GM23248 (cell line): ENCODE measurements around the gene NCEH1. TPM values are rescaled to one million over a fixed set of nuclear protein-coding genes. Genes with fewer than 3 reads are reported as not detected.
"Not testable (repeated sequence)": the region's sequence is repeated elsewhere in the genome, so short reads cannot be mapped to it uniquely, and the experiment has no call there.

ENCODE experiments used
- DNase-seq: peaks from one replicate; pipeline ENCODE4 v3.0.0-alpha.2; 2015
- H2AFZ ChIP-seq: fragments of 200-600 bp; sonication (generic); 2 replicates; pipeline ENCODE4 v1.6.1; 2016; ENCODE audit warnings: antibody characterized with exemption
- H3F3A ChIP-seq: fragments of 200-600 bp; sonication (generic); 2 replicates; pipeline ENCODE4 v1.6.1; 2016; ENCODE audit warnings: mild to moderate bottlenecking, antibody characterized with exemption, mixed run types; ENCODE audit not compliant: insufficient read depth
- H3K27ac ChIP-seq: fragments of 200-600 bp; sonication (generic); 2 replicates; pipeline ENCODE4 v1.5.1; 2016; ENCODE audit warnings: mild to moderate bottlenecking
- H3K27me3 ChIP-seq: fragments of 200-600 bp; sonication (generic); replicated peaks from 2 replicates; pipeline ENCODE4 v1.6.1; 2016; ENCODE audit warnings: mild to moderate bottlenecking; ENCODE audit not compliant: insufficient read depth
- H3K36me3 ChIP-seq: fragments of 200-600 bp; sonication (generic); 2 replicates; pipeline ENCODE4 v1.6.1; 2016; ENCODE audit warnings: low read depth, mild to moderate bottlenecking
- H3K4me1 ChIP-seq: fragments of 200-600 bp; sonication (generic); 2 replicates; pipeline ENCODE4 v1.6.1; 2016; ENCODE audit warnings: mild to moderate bottlenecking; ENCODE audit not compliant: insufficient read depth
- H3K4me2 ChIP-seq: fragments of 200-600 bp; sonication (generic); one replicate; pipeline ENCODE4 v1.6.1; 2016; ENCODE audit warnings: mild to moderate bottlenecking; ENCODE audit not compliant: unreplicated experiment
- H3K4me3 ChIP-seq: fragments of 200-600 bp; sonication (generic); 2 replicates; pipeline ENCODE4 v1.5.1; 2016; ENCODE audit warnings: mild to moderate bottlenecking
- H3K79me2 ChIP-seq: fragments of 200-600 bp; sonication (generic); 2 replicates; pipeline ENCODE4 v1.6.1; 2016; ENCODE audit warnings: mild to moderate bottlenecking; ENCODE audit not compliant: insufficient read depth
- H3K9ac ChIP-seq: fragments of 200-600 bp; sonication (generic); 2 replicates; pipeline ENCODE4 v1.6.1; 2016; ENCODE audit warnings: mild to moderate bottlenecking
- H3K9me2 ChIP-seq: fragments of 200-600 bp; sonication (generic); 2 replicates; pipeline ENCODE4 v1.6.1; 2016; ENCODE audit warnings: mixed run types, mild to moderate bottlenecking, moderate library complexity; ENCODE audit not compliant: insufficient read depth
- H3K9me3 ChIP-seq: fragments of 200-600 bp; sonication (generic); one replicate; pipeline ENCODE4 v1.6.1; 2017; ENCODE audit warnings: low read depth
- H4K20me1 ChIP-seq: fragments of 200-600 bp; sonication (generic); 2 replicates; pipeline ENCODE4 v1.6.0; 2016; ENCODE audit not compliant: insufficient read depth
- EZH2 ChIP-seq: fragments of 200-600 bp; sonication (generic); IDR thresholded peaks from 2 replicates; pipeline ENCODE4 v1.6.1; 2018; ENCODE audit warnings: antibody characterized with exemption, mild to moderate bottlenecking; ENCODE audit not compliant: insufficient read depth, poor library complexity, severe bottlenecking
- EZH2phosphoT487 ChIP-seq: fragments of 200-600 bp; sonication (generic); IDR thresholded peaks from 2 replicates; pipeline ENCODE4 v1.6.1; 2018; ENCODE audit warnings: antibody characterized with exemption, moderate library complexity, mild to moderate bottlenecking, low read depth; ENCODE audit not compliant: insufficient read depth
- WGBS, 2 experiments: methylation state at CpG; one replicate each; pipeline ENCODE4 v1.1.6; 2015 to 2017; ENCODE audit warnings: low lambda C conversion rate in 2 of 2, low coverage in 1 of 2; ENCODE audit errors: missing lambda C conversion rate in 2 of 2; 5-methylcytosine and 5-hydroxymethylcytosine counted together
- in situ Hi-C: fragments of 300-500 bp; cut with MboI; formaldehyde crosslinking; loops from 2 replicates; pipeline ENCODE4 v1.15.0; 2020
- polyA plus RNA-seq: library from polyadenylated mRNA; unstranded; fragments of >200 nt; fragmentation: Nextera tagmentation; extraction: Ambion mirVana; gene quantifications from 2 replicates; pipeline ENCODE4 v1.2.1, GENCODE V29; 2016
- total RNA-seq: library from RNA; depleted of rRNA; stranded (reverse); fragments of >200 nt; shearing (Covaris generic); gene quantifications from 2 replicates; pipeline ENCODE4 v1.2.3, GENCODE V29; 2014

NCEH1 gene
- total and polyA plus RNA-seq, 2 experiments from 2014 or later = 16.5 to 19.5 TPM

- Histone ChIP-seq H3K79me2 (peaks cover 83% of the 10 kb centered on the region), H3K4me3 (no peak overlapping the region), H3K9ac (no peak overlapping the region), H4K20me1 (no peaks in the 10 kb centered on the region), H3K9me3 (no peaks in the 10 kb centered on the region), H3K9me2 (no peaks in the 10 kb centered on the region), H3F3A (peaks cover 8% of the 10 kb centered on the region; the same call in 1 of the 2 replicates), H3K27ac (peak overlapping the region; percentile 25; the same call in 1 of the 2 replicates), H3K4me1 (peaks cover 40% of the 10 kb centered on the region), H3K36me3 (no peaks in the 10 kb centered on the region), H3K4me2 (peak overlapping the region; percentile 17), H3K27me3 (no peaks in the 10 kb centered on the region), H2AFZ (no peak overlapping the region)
- in situ Hi-C loops = no loop called here
- peak; percentile 78 for DNase-seq
- TF ChIP-seq EZH2 = no peak
- TF ChIP-seq EZH2phosphoT487 = no peak
- WGBS, 2 experiments = 43% methylated on average over 2 of the region's 2 CpGs
Observed at GRCh38 chr3:172673210-172673679, 37.6 kb downstream of the NCEH1 start.

GRCh38 chr3:172669021-172669420 lies 41.8 kb downstream of the NCEH1 start:
- H3K9me2 ChIP-seq = no peaks in the 10 kb centered on the region
- no peak overlapping the region for H2AFZ ChIP-seq
- no peak overlapping the region for H3K4me2 ChIP-seq
- H3K9me3 ChIP-seq = no peaks in the 10 kb centered on the region
- no peak overlapping the region for H3K27ac ChIP-seq
- H3K36me3 ChIP-seq = no peaks in the 10 kb centered on the region
- no peak for DNase-seq
- 82 to 85% methylated on average over 4 of the region's 4 CpGs for WGBS, 2 experiments
- no peaks in the 10 kb centered on the region for H4K20me1 ChIP-seq
- no peak overlapping the region for H3K4me3 ChIP-seq
- H3K4me1 ChIP-seq = peaks cover 17% of the 10 kb centered on the region; the same call in 1 of the 2 replicates
- H3K9ac ChIP-seq = no peak overlapping the region
- TF ChIP-seq EZH2 (no peak), EZH2phosphoT487 (no peak)
- no peaks in the 10 kb centered on the region for H3F3A ChIP-seq
- in situ Hi-C loops = loop anchor here (10.0 kb wide), 1 partner anchor 184 kb away; no protein-coding TSS in a partner anchor
- no peaks in the 10 kb centered on the region for H3K27me3 ChIP-seq
- H3K79me2 ChIP-seq = peaks cover 61% of the 10 kb centered on the region

- Histone ChIP-seq H3K27ac (no peak overlapping the region), H3K9me3 (no peaks in the 10 kb centered on the region), H3K9me2 (no peaks in the 10 kb centered on the region), H3F3A (no peaks in the 10 kb centered on the region), H3K4me1 (0 out of 2 replicates have a peak, but pooled peaks cover 11% of the 10 kb centered on the region), H3K4me3 (no peak overlapping the region), H4K20me1 (no peaks in the 10 kb centered on the region), H2AFZ (no peak overlapping the region), H3K9ac (no peak overlapping the region), H3K79me2 (peaks cover 42% of the 10 kb centered on the region), H3K36me3 (no peaks in the 10 kb centered on the region), H3K4me2 (no peak overlapping the region), H3K27me3 (no peaks in the 10 kb centered on the region)
- WGBS, 2 experiments = 55 to 57% methylated on average over 16 of the region's 16 CpGs
- in situ Hi-C loops = loop anchor here (10.0 kb wide), 1 partner anchor 182 kb away; no protein-coding TSS in a partner anchor
- peak; percentile 84 for DNase-seq
- TF ChIP-seq EZH2phosphoT487 (no peak), EZH2 (no peak)
Observed at GRCh38 chr3:172666873-172667694, 43.8 kb downstream of the NCEH1 start.

- no peaks in the 10 kb centered on the region for H3K36me3 ChIP-seq
- peaks cover 35% of the 10 kb centered on the region for H3K79me2 ChIP-seq
- no peak overlapping the region for H2AFZ ChIP-seq
- H3K9me2 ChIP-seq = no peaks in the 10 kb centered on the region
- in situ Hi-C loops = loop anchor here (10.0 kb wide), 1 partner anchor 182 kb away; no protein-coding TSS in a partner anchor
- H3K27me3 ChIP-seq = no peaks in the 10 kb centered on the region
- 77 to 80% methylated on average over 10 of the region's 10 CpGs for WGBS, 2 experiments
- no peak overlapping the region for H3K4me2 ChIP-seq
- H3K9me3 ChIP-seq = no peaks in the 10 kb centered on the region
- H3K4me3 ChIP-seq = no peak overlapping the region
- no peaks in the 10 kb centered on the region for H4K20me1 ChIP-seq
- H3K27ac ChIP-seq = no peak overlapping the region
- DNase-seq = peak; percentile 32
- no peak overlapping the region for H3K9ac ChIP-seq
- H3K4me1 ChIP-seq = 0 out of 2 replicates have a peak, but pooled peaks cover 11% of the 10 kb centered on the region
- TF ChIP-seq EZH2 (no peak), EZH2phosphoT487 (no peak)
- H3F3A ChIP-seq = no peaks in the 10 kb centered on the region
Observed at GRCh38 chr3:172666181-172666872, 44.5 kb downstream of the NCEH1 start.

GRCh38 chr3:172665510-172665909 lies 45.4 kb downstream of the NCEH1 start:
- not testable (repeated sequence) for H2AFZ ChIP-seq, DNase-seq, H3K4me2 ChIP-seq, H3K9ac ChIP-seq, H3K4me1 ChIP-seq, H3K9me3 ChIP-seq, H4K20me1 ChIP-seq, H3F3A ChIP-seq, H3K4me3 ChIP-seq, H3K27me3 ChIP-seq, H3K36me3 ChIP-seq, H3K27ac ChIP-seq, H3K9me2 ChIP-seq
- H3K79me2 ChIP-seq = peaks cover 35% of the 10 kb centered on the region
- in situ Hi-C loops = loop anchor here (10.0 kb wide), 1 partner anchor 181 kb away; no protein-coding TSS in a partner anchor
- 87 to 89% methylated on average over 9 of the region's 9 CpGs for WGBS, 2 experiments

GRCh38 chr3:172660421-172660820 lies 50.4 kb downstream of the NCEH1 start:
- H3K9me2 ChIP-seq, H3K9ac ChIP-seq, H3K36me3 ChIP-seq, H3K4me2 ChIP-seq, H2AFZ ChIP-seq, H4K20me1 ChIP-seq, H3K9me3 ChIP-seq, H3K27ac ChIP-seq, H3K27me3 ChIP-seq, DNase-seq, H3K4me3 ChIP-seq: not testable (repeated sequence)
- WGBS, 2 experiments = 100% methylated on average over 1 of the region's 1 CpG
- Histone ChIP-seq H3K4me1 (peaks cover 25% of the 10 kb centered on the region), H3K79me2 (peaks cover 28% of the 10 kb centered on the region), H3F3A (peaks cover 17% of the 10 kb centered on the region; the same call in 1 of the 2 replicates)
- in situ Hi-C loops = loop anchor here (10.0 kb wide), 1 partner anchor 176 kb away; no protein-coding TSS in a partner anchor
